Astrocyte (in vitro differentiated cells and primary cell): ENCODE data around the gene PIGR. TPM values are rescaled to one million over a fixed set of nuclear protein-coding genes. Genes with fewer than 3 reads are reported as not detected.

Experiments
- DNase-seq: peaks from one replicate; pipeline ENCODE4 v3.0.0-alpha.2; 2010; ENCODE audit warnings: low read depth
- FAIRE-seq: peaks from 2 replicates; lab custom pipeline; 2011; peaks lifted over from hg19 to GRCh38; lab: Jason Lieb, UNC
- H2AFZ ChIP-seq: 2 replicates; pipeline ENCODE4 v1.6.0; 2012; ENCODE audit warnings: low read depth, low read length, inconsistent platforms
- H3K27ac ChIP-seq: 2 replicates; pipeline ENCODE4 v1.5.1; 2011; ENCODE audit warnings: low read depth, low read length, inconsistent platforms
- H3K27me3 ChIP-seq: 2 replicates; pipeline ENCODE4 v1.6.0; 2011; ENCODE audit warnings: low read length, inconsistent platforms; ENCODE audit not compliant: insufficient read depth
- H3K36me3 ChIP-seq: 2 replicates; pipeline ENCODE4 v1.5.1; 2011; ENCODE audit warnings: low read length, inconsistent platforms; ENCODE audit not compliant: insufficient read depth
- H3K4me1 ChIP-seq: 2 replicates; pipeline ENCODE4 v1.5.1; 2011; ENCODE audit warnings: low read length, inconsistent platforms; ENCODE audit not compliant: insufficient read depth
- H3K4me2 ChIP-seq: 2 replicates; pipeline ENCODE4 v1.6.0; 2012; ENCODE audit warnings: low read length, inconsistent platforms
- H3K4me3 ChIP-seq: 2 replicates; pipeline ENCODE4 v1.5.1; 2011; ENCODE audit warnings: low read depth, mild to moderate bottlenecking, low read length, inconsistent platforms; ENCODE audit not compliant: insufficient read depth
- H3K79me2 ChIP-seq: 2 replicates; pipeline ENCODE4 v1.6.0; 2012; ENCODE audit warnings: mild to moderate bottlenecking, low read length, inconsistent platforms; ENCODE audit not compliant: insufficient read depth
- H3K9ac ChIP-seq: 2 replicates; pipeline ENCODE4 v1.6.0; 2012; ENCODE audit warnings: mild to moderate bottlenecking, low read length, inconsistent platforms
- H3K9me3 ChIP-seq: 2 replicates; pipeline ENCODE4 v1.5.1; 2012; ENCODE audit warnings: low read depth, mild to moderate bottlenecking, low read length, inconsistent platforms; ENCODE audit not compliant: insufficient read depth
- H4K20me1 ChIP-seq: 2 replicates; pipeline ENCODE4 v1.6.0; 2012; ENCODE audit warnings: low read length, inconsistent platforms; ENCODE audit not compliant: insufficient read depth
- H3K27ac Mint-ChIP-seq: one replicate; pipeline ENCODE4 v1.8.0; 2021; ENCODE audit warnings: mild to moderate bottlenecking, mixed read lengths; ENCODE audit not compliant: unreplicated experiment
- H3K27me3 Mint-ChIP-seq: one replicate; pipeline ENCODE4 v1.8.0; 2021; ENCODE audit warnings: low read depth, mixed read lengths; ENCODE audit not compliant: unreplicated experiment
- H3K36me3 Mint-ChIP-seq: one replicate; pipeline ENCODE4 v1.8.0; 2021; ENCODE audit warnings: low read depth, mixed read lengths; ENCODE audit not compliant: unreplicated experiment
- H3K4me1 Mint-ChIP-seq: one replicate; pipeline ENCODE4 v1.8.0; 2021; ENCODE audit warnings: low read depth, mixed read lengths; ENCODE audit not compliant: unreplicated experiment
- H3K4me3 Mint-ChIP-seq: one replicate; pipeline ENCODE4 v1.8.0; 2021; ENCODE audit warnings: mild to moderate bottlenecking, moderate library complexity, mixed read lengths; ENCODE audit not compliant: unreplicated experiment
- H3K9me3 Mint-ChIP-seq: one replicate; pipeline ENCODE4 v1.8.0; 2021; ENCODE audit warnings: mild to moderate bottlenecking, mixed read lengths; ENCODE audit not compliant: unreplicated experiment
- CTCF ChIP-seq: IDR thresholded peaks from 2 replicates; pipeline ENCODE4 v1.5.1; 2011; ENCODE audit warnings: low read depth, mild to moderate bottlenecking, inconsistent platforms, low read length, moderate library complexity; ENCODE audit not compliant: insufficient read depth
- EZH2 ChIP-seq: IDR thresholded peaks from 2 replicates; pipeline ENCODE4 v1.6.1; 2012; ENCODE audit warnings: mild to moderate bottlenecking, low read length, inconsistent platforms; ENCODE audit not compliant: insufficient read depth
- total RNA-seq: library from RNA; stranded (reverse); gene quantifications from 2 replicates; pipeline ENCODE4 v1.2.1, GENCODE V29; 2021

PIGR gene
- total RNA-seq, 1 donor from 2014 or later = not detected

DNA sequence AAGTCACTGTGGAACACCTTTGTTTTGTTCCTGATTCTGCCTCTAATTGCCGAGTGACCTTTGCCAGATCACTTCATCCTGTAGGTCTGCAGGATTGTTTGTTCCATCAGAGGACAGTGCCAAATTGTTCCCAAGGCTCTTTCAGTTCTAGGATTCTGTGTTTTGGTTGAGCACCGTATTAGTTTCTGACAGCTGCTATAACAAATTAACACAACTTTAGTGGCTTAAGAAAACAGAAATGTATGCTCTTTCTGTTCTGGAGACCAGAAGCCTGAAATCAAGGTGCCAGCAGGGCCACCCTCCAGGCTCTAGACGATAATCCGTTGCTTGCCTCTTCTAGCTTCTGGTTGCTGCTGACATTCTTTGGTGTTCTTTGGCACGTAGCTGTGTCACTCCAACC is 3.4 kb upstream of the PIGR start:
- TF ChIP-seq EZH2 (no peak), CTCF (no peak)
- Mint-ChIP-seq H3K4me3 (no peak overlapping the region), H3K9me3 (peaks cover 5% of the 10 kb centered on the region), H3K36me3 (no peaks in the 10 kb centered on the region), H3K4me1 (peaks cover 5% of the 10 kb centered on the region), H3K27me3 (peaks cover 43% of the 10 kb centered on the region), H3K27ac (no peak overlapping the region)
- Histone ChIP-seq H3K4me1 (no peaks in the 10 kb centered on the region), H3K79me2 (no peaks in the 10 kb centered on the region), H3K9me3 (no peaks in the 10 kb centered on the region), H3K4me2 (no peak overlapping the region), H4K20me1 (no peaks in the 10 kb centered on the region), H3K36me3 (no peaks in the 10 kb centered on the region), H3K27me3 (peaks cover 5% of the 10 kb centered on the region), H3K27ac (no peak overlapping the region), H3K9ac (no peak overlapping the region), H2AFZ (no peak overlapping the region), H3K4me3 (no peak overlapping the region)
- DNase-seq (no peak), FAIRE-seq (no peak)

DNA sequence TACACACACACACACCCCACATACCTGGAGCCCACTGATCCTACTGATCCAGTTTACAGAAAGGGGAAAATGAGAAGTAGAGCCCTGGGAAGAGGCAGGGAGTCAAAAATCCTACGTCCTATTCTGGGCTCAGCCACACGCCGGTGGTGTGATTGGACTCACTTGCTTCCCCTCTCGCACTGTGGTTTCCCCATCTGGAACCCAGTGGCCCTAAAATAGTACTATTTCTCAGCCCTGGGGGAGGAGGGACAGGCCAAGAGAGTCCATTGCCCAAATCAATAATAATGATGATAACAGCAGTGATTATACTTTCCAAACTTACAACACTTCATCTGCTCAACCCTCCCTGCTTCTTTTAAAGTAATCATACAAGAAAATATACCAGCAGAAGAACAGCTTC is 2.9 kb upstream of the PIGR start:
- peaks cover 44% of the 10 kb centered on the region for H3K27me3 Mint-ChIP-seq
- no peaks in the 10 kb centered on the region for H3K79me2 ChIP-seq
- H3K27ac ChIP-seq = no peak overlapping the region
- H3K36me3 ChIP-seq = no peaks in the 10 kb centered on the region
- FAIRE-seq (no peak), DNase-seq (no peak)
- TF ChIP-seq CTCF = no peak
- no peak for TF ChIP-seq EZH2
- no peak overlapping the region for H3K9ac ChIP-seq
- H3K36me3 Mint-ChIP-seq = no peaks in the 10 kb centered on the region
- H3K27me3 ChIP-seq = peaks cover 5% of the 10 kb centered on the region
- H3K4me1 Mint-ChIP-seq = peaks cover 5% of the 10 kb centered on the region
- H4K20me1 ChIP-seq = no peaks in the 10 kb centered on the region
- H3K9me3 Mint-ChIP-seq = peaks cover 5% of the 10 kb centered on the region
- no peak overlapping the region for H3K4me3 Mint-ChIP-seq
- no peaks in the 10 kb centered on the region for H3K9me3 ChIP-seq
- H3K4me2 ChIP-seq = no peak overlapping the region
- no peak overlapping the region for H2AFZ ChIP-seq
- no peak overlapping the region for H3K4me3 ChIP-seq
- no peaks in the 10 kb centered on the region for H3K4me1 ChIP-seq
- no peak overlapping the region for H3K27ac Mint-ChIP-seq

GRCh38 chr1:206947255-206947654 is 989 bp upstream of the PIGR start:
- peaks cover 5% of the 10 kb centered on the region for H3K9me3 Mint-ChIP-seq
- Histone ChIP-seq H3K9me3 (no peaks in the 10 kb centered on the region), H3K4me2 (no peak overlapping the region), H3K27me3 (peaks cover 11% of the 10 kb centered on the region), H3K9ac (no peak overlapping the region), H3K36me3 (no peaks in the 10 kb centered on the region), H3K79me2 (no peaks in the 10 kb centered on the region), H4K20me1 (no peaks in the 10 kb centered on the region), H3K4me1 (no peaks in the 10 kb centered on the region), H3K27ac (no peak overlapping the region), H3K4me3 (no peak overlapping the region), H2AFZ (no peak overlapping the region)
- H3K4me3 Mint-ChIP-seq = no peak overlapping the region
- no peak for TF ChIP-seq EZH2
- no peak for TF ChIP-seq CTCF
- H3K27ac Mint-ChIP-seq = no peak overlapping the region
- no peaks in the 10 kb centered on the region for H3K36me3 Mint-ChIP-seq
- peaks cover 57% of the 10 kb centered on the region for H3K27me3 Mint-ChIP-seq
- FAIRE-seq = no peak
- no peak for DNase-seq
- peaks cover 3% of the 10 kb centered on the region for H3K4me1 Mint-ChIP-seq
